ENCODE data around the gene SLU7.

SLU7 gene

GRCh38 chr5:160418561-160419457 is at the start of gene SLU7:
Gene SLU7 (minus strand): TSS chr5:160419081. CDS start chr5:160415294, 3,787 bp downstream.
- DNase-seq = peak; percentile 89

DNA sequence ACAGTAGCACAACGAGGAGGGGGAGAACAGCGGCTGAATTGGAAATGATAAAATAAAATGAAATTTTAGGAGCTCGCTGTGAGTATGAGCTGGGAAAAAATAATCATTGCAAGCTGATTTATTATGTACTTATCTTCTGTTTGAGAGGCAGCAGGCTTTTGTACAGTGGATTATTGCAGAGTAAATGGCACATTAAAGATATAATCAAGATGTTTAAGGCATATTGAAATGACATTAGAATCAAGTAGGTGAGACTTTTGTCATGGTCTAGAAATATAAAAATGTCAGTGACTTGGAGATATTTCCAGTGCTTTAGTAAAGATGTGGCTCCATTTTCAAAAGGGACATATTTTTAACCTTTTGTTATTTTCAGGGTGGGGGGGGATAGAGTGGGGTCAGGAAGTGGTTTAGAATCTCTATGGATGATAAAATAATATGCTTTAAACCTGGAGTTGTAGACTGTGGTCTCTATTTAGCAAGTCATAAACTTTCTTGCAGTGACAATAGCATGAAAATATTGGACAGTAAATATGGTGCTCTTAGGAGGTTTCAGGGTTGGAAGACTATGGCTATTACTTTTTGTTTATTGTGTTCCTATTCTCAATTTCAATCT is 49.6 kb upstream of the SLU7 start:
- no peak for DNase-seq

DNA sequence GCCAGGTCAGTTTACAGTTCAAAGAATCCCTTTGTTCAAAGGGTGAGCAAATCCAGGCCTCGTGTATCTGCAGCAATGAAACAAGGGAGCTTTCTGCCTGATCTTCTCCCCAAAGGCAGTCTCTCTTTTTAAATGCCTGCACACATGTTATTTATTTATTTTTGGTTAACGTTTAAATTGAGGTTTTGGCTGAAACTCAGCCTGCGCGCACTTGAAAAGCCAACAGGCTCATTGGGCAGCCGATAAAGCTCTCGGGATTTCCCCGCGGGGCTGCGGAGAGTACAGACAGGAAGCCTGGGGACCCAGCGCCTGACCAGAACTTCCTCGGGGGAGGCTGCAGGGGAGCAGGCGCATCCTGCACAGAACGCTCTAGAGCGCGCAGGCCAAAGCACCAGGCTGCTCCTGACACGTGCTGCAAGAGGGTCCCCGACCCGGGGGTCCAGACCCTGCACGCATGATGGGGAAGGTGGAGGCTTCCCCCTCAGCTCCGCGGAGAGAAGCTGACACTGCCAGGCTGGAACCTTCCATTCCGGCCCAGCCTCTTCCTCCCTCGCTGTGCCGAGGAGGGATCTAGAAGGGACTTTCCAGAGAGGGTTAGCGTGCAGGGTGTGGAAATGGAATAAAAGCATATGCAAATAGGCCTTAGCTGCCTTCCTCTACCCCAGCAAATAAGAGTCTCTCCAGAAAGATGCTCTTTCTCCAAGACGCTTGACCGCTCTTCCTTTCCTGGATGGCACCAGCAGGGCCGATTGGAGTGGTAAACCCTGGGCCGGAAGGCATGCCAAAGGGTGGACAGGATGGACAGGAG is 48.9 kb upstream of the SLU7 start:
- DNase-seq = no peak

GRCh38 chr5:160466889-160467554 is 48.1 kb upstream of the SLU7 start:
- DNase-seq = no peak

DNA sequence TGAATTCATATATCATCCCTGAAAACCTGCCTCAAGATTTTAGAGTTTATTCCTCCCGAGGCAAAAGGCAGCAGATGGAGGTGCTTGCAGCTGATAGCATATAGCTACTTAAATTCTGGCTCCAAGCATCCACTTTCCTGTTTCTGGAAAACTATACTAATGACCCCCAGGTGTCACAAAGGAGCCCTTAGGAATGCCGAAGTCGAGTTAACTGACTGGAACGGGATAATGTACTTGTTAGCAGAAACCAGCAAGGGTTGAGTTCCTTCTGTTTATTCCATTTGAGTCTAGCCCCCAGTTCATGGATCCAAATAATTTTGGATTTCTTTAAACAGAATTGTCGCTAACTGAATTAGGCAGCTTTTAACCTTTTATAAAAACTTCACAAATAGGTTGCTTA is 47.2 kb upstream of the SLU7 start:
- DNase-seq = no peak

DNA sequence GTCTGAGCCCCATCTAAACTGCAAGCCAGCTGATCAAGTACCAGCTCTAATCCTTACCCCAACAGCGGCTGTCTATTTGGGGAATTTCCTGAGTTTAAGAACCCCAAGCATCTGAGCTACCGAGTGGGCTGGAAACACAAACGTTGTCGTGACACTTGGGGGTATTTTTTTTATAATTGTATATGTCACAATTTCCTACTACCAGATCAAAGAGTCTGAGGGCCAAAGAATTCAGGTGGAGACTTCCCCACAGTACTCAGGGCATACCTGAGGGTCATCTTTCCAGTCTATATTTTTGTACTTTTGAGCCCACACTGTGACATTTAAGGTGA is 45.6 kb upstream of the SLU7 start:
- no peak for DNase-seq

DNA sequence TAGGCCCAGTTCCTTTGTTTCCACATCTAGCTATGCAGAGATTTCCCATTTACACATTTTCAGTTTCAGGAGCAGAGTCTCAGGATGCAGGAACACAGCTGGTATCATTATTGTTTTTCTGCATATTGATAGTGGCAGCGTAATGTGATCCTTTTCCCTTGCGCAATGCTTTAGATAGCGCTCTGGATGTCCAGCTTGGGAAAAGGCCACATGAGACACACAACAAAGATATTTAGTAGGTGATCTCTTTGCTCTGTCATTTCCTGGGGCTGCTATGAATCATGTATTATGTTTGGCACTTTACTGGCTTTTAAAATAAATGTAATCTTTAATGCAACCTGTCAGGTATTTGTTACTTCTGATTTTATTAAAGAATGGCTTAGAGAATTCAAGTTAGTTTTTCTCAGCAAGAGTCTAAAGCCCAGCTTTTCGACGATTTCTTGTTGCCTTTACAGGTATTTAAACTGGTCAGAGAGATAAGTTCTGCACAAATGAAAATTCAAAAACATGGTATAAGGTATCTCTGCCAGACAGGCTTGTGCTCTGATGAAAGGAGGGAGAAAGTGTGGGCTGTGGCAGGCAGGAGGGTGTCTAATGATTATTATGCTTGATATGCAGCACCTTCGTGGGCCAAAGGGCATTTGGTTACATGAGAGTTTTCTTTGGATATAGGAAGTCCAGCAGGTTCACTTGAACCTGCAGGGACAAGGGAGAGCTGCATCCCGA is 45.0 kb upstream of the SLU7 start:
- no peak for DNase-seq

GRCh38 chr5:160463227-160463626 is 44.3 kb upstream of the SLU7 start:
- DNase-seq = no peak

GRCh38 chr5:160462167-160462566 is 43.3 kb upstream of the SLU7 start:
- DNase-seq = no peak

- no peak for DNase-seq
Measured at GRCh38 chr5:160461378-160461777, 42.5 kb upstream of the SLU7 start.

- DNase-seq = no peak
Measured at GRCh38 chr5:160460377-160461049, 41.6 kb upstream of the SLU7 start.

DNA sequence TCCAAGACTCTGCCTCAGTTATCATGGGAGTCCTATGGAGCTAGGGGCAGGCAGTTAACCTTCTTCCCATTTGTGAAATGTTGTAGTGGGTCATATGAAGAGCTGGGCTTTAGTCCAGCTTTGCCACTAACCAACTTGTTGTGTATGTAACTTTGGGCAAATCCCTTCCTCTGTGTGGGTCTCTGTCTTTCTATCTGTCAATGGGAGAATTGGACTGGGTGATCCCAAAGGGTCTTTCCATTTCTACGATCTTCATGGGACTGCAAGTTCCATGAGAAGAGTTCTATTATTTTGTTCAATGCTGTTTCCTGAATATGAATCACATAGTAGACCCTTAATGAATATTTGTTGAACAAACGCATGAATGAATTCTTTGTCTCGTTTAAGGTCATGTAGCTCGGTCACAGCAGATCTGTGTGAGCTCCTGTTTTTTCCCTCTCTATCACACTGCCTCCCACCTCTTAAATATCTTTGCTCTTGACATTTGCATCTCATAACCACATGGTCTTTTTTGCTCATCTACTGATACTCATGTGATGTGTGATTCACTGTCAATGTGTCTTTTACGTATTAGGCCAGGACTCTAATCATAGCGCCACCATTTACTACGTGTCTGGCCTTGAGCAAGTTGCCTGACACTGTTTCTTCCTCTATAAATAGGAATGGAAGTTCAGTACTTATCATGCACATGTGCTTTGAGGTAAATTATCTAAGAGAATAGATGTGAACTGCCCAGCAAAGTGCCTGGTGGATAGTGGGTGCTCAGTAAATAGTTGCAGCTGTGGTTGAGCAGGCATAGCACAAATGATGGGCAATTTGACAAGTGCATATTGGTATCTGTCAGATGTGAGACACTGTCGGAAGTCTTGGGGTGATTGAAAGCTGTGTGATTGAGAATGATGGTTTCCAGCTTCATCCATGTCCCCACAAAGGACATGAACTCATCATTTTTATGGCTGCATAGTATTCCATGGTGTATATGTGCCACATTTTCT is 40.2 kb upstream of the SLU7 start:
- no peak for DNase-seq

DNA sequence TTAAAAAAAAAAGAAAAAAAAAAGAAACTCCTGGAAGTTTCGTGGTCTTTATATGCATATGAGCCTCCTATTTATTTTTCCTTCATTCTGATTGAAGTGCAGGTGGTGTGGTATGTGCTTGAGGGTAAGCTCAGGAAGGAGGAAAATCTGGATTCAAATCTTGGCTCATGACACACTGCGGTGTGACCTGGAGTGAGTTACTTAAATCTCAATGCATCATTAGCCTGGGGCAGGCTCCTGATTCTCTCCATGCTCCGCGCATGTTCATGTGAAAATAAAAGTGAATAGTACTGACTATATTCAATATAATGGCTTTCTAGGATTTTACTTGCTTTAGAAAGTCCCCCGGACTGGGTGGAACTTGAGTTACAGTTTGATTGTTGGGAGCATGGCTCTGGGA is 38.4 kb upstream of the SLU7 start:
- no peak for DNase-seq

GRCh38 chr5:160456480-160457177 is 37.7 kb upstream of the SLU7 start:
- no peak for DNase-seq

DNA sequence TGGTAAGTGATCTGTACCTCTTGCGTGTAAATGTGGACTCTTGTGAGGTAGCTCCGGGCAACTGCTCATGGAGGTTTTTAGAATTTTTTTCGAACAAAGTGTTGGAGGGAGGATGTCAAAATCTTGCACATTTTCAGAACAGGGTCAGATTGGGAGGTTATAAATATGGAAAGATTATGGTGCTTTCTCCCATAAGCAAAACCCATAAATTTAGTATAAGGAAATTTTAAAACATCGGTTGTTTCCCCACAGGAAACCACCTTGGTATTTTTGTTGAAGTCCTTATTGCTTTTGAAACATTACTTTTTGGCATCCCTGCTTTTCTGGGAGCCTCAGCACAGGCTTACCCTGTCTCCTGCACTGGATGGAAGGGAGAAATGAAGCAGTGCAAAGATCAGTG is 36.7 kb upstream of the SLU7 start:
- DNase-seq = no peak

GRCh38 chr5:160453751-160454150 is 34.9 kb upstream of the SLU7 start:
- no peak for DNase-seq

DNA sequence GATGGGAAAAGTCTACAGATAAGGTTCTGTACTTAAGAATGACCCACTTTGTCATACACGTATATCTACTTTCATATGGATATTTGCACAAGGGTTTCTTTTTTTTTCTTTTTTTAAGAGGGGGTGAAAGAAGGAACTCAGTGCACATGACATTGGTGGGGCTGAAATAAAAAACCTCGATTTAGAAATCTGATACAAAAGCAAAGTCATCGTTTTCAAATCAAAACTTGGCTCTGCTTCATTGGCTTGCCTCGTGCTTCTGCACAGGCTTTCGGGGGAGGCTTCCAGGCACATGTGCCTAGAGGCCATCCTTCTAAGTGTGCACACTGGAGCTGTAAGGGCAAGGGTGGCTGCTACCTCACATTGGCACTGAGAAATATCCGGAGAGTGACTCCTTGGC is 33.9 kb upstream of the SLU7 start:
- DNase-seq = no peak

GRCh38 chr5:160452036-160452435 is 33.2 kb upstream of the SLU7 start:
- no peak for DNase-seq

- DNase-seq = no peak
Measured at GRCh38 chr5:160451281-160451680, 32.4 kb upstream of the SLU7 start.

All from NCI-H446 treated with DMSO at 0.1 percent for 48 hours (cell line).